GM18499 (cell line): ENCODE results near the gene NELL2.
"Not testable (repeated sequence)": the region's sequence is repeated elsewhere in the genome, so short reads cannot be mapped to it uniquely, and the experiment has no call there.

Experiments used
- ATAC-seq: cut with Tn5 transposase; IDR thresholded peaks from one replicate; pipeline ENCODE4 v1.9.1; 2021; ENCODE audit warnings: moderate number of reproducible peaks; ENCODE audit not compliant: insufficient read depth, unreplicated experiment

The NELL2 gene

GRCh38 chr12:44875954-44876543, at the start of gene NELL2:
Gene NELL2, minus strand, starts transcription at chr12:44876315. Its CDS starts 446 bp downstream, at chr12:44875869.
- ATAC-seq: no peak

- no peak for ATAC-seq
Measured at GRCh38 chr12:44921736-44922135, 45.6 kb upstream of the NELL2 start.

- ATAC-seq: no peak
Measured at GRCh38 chr12:44917141-44917540, 41.0 kb upstream of the NELL2 start.

- ATAC-seq: no peak
Measured at GRCh38 chr12:44915958-44916357, 39.8 kb upstream of the NELL2 start.

- ATAC-seq: no peak
Measured at GRCh38 chr12:44904321-44904720, 28.2 kb upstream of the NELL2 start.

- ATAC-seq: not testable (repeated sequence)
Measured at GRCh38 chr12:44898108-44898507, 22.0 kb upstream of the NELL2 start.

- no peak for ATAC-seq
Measured at GRCh38 chr12:44889926-44890325, 13.8 kb upstream of the NELL2 start.

GRCh38 chr12:44889162-44889561, 13.0 kb upstream of the NELL2 start:
- no peak for ATAC-seq

GRCh38 chr12:44885902-44886301, 9.8 kb upstream of the NELL2 start:
- ATAC-seq: no peak

- ATAC-seq: no peak
Measured at GRCh38 chr12:44881197-44881596, 5.1 kb upstream of the NELL2 start.

- no peak for ATAC-seq
Measured at GRCh38 chr12:44876544-44877410, 662 bp upstream of the NELL2 start.

- ATAC-seq: no peak
Measured at GRCh38 chr12:44875417-44875953, 630 bp downstream of the NELL2 start.

- ATAC-seq: no peak
Measured at GRCh38 chr12:44874981-44875416, 1.1 kb downstream of the NELL2 start.

GRCh38 chr12:44873898-44874297, 2.2 kb downstream of the NELL2 start:
- ATAC-seq: no peak

GRCh38 chr12:44869503-44869902, 6.6 kb downstream of the NELL2 start:
- ATAC-seq: no peak

- ATAC-seq: no peak
Measured at GRCh38 chr12:44863867-44864266, 12.2 kb downstream of the NELL2 start.

GRCh38 chr12:44859998-44860689, 16.0 kb downstream of the NELL2 start:
- ATAC-seq: no peak

- no peak for ATAC-seq
Measured at GRCh38 chr12:44858226-44858855, 17.8 kb downstream of the NELL2 start.

- ATAC-seq: no peak
Measured at GRCh38 chr12:44852483-44852882, 23.6 kb downstream of the NELL2 start.

GRCh38 chr12:44851586-44851985, 24.5 kb downstream of the NELL2 start:
- ATAC-seq: no peak
